Muscle layer of colon (tissue), 2 donors: ENCODE measurements around the gene EPM2AIP1.

Experiments
- H3K27ac ChIP-seq: one replicate; pipeline ENCODE4 v1.7.0; 2013; ENCODE audit warnings: low read depth, mild to moderate bottlenecking, low read length, moderate library complexity
- H3K27me3 ChIP-seq, 2 donors: one replicate each; pipeline ENCODE4 v1.7.0; 2013; ENCODE audit warnings: low read length in 2 of 2, mild to moderate bottlenecking in 2 of 2; ENCODE audit not compliant: insufficient read depth in 2 of 2, control insufficient read depth in 1 of 2
- H3K36me3 ChIP-seq: one replicate; pipeline ENCODE4 v1.7.0; 2013; ENCODE audit warnings: mild to moderate bottlenecking, low read length; ENCODE audit not compliant: insufficient read depth
- H3K4me1 ChIP-seq: one replicate; pipeline ENCODE4 v1.7.0; 2013; ENCODE audit warnings: mild to moderate bottlenecking, low read length; ENCODE audit not compliant: insufficient read depth
- H3K4me3 ChIP-seq, 2 donors: one replicate each; pipeline ENCODE4 v1.7.0; 2013; ENCODE audit warnings: low read length in 2 of 2, low read depth in 1 of 2, mild to moderate bottlenecking in 1 of 2, moderate library complexity in 1 of 2
- H3K9ac ChIP-seq: one replicate; pipeline ENCODE4 v1.7.0; 2013; ENCODE audit warnings: low read length
- H3K9me3 ChIP-seq: one replicate; pipeline ENCODE4 v1.7.0; 2013; ENCODE audit warnings: mild to moderate bottlenecking, low read length
- donor health status: abdominal sarcoma.
- donor health status: Adenocarcinoma of cecum.

EPM2AIP1 gene

GRCh38 chr3:36944641-36945270, 48.2 kb downstream of the EPM2AIP1 start, which contains the start of gene TRANK1:
TSS of gene TRANK1 (minus strand) at chr3:36945054. CDS start at chr3:36944809, 245 bp downstream.
- peak within 1 kb of the TSS; percentile 73 for H3K27ac ChIP-seq
- peak within 1 kb of the TSS; percentile 21 for H3K9ac ChIP-seq
- H3K4me3 ChIP-seq: peak within 1 kb of the TSS; percentile 88 to 94
- H3K36me3 ChIP-seq: no peaks in the 10 kb centered on the region
- H3K27me3 ChIP-seq: no peaks in the 10 kb centered on the region
- H3K9me3 ChIP-seq: no peaks in the 10 kb centered on the region
- peaks cover 5% of the 10 kb centered on the region for H3K4me1 ChIP-seq

GRCh38 chr3:36944012-36944640, 48.8 kb downstream of the EPM2AIP1 start:
- Histone ChIP-seq H3K36me3 (no peaks in the 10 kb centered on the region), H3K4me3 (peak overlapping the region; percentile 88 to 94), H3K27ac (peak overlapping the region; percentile 73), H3K9me3 (no peaks in the 10 kb centered on the region), H3K4me1 (peaks cover 5% of the 10 kb centered on the region), H3K27me3 (no peaks in the 10 kb centered on the region), H3K9ac (peak overlapping the region; percentile 21)

GRCh38 chr3:36943601-36944000, 49.3 kb downstream of the EPM2AIP1 start:
- Histone ChIP-seq H3K4me1 (peaks cover 5% of the 10 kb centered on the region), H3K36me3 (no peaks in the 10 kb centered on the region), H3K27me3 (no peaks in the 10 kb centered on the region), H3K4me3 (peak overlapping the region; percentile 88 to 94), H3K27ac (peak overlapping the region; percentile 73), H3K9ac (peak overlapping the region; percentile 21), H3K9me3 (no peaks in the 10 kb centered on the region)

- Histone ChIP-seq H3K4me3 (no peak overlapping the region), H3K9ac (no peak overlapping the region), H3K27ac (no peak overlapping the region)
Observed at GRCh38 chr3:36942638-36943248, 50.2 kb downstream of the EPM2AIP1 start.

GRCh38 chr3:36941658-36942057, 51.3 kb downstream of the EPM2AIP1 start:
- H3K9me3 ChIP-seq: no peaks in the 10 kb centered on the region
- no peaks in the 10 kb centered on the region for H3K36me3 ChIP-seq
- no peak overlapping the region for H3K27ac ChIP-seq
- H3K27me3 ChIP-seq: no peaks in the 10 kb centered on the region
- H3K9ac ChIP-seq: no peak overlapping the region
- no peak overlapping the region for H3K4me3 ChIP-seq
- H3K4me1 ChIP-seq: peaks cover 5% of the 10 kb centered on the region

More at GRCh38 chr3:36942638-36943248, 50.2 kb downstream of the EPM2AIP1 start:
- H3K36me3 ChIP-seq: no peaks in the 10 kb centered on the region
- H3K9me3 ChIP-seq: no peaks in the 10 kb centered on the region
- no peaks in the 10 kb centered on the region for H3K27me3 ChIP-seq
- H3K4me1 ChIP-seq: peaks cover 5% of the 10 kb centered on the region

- H3K27me3 ChIP-seq: no peaks in the 10 kb centered on the region
- no peaks in the 10 kb centered on the region for H3K36me3 ChIP-seq
- H3K9me3 ChIP-seq: no peaks in the 10 kb centered on the region
- peaks cover 5% of the 10 kb centered on the region for H3K4me1 ChIP-seq
- no peak overlapping the region for H3K27ac ChIP-seq
- H3K9ac ChIP-seq: no peak overlapping the region
- no peak overlapping the region for H3K4me3 ChIP-seq
Observed at GRCh38 chr3:36941162-36941561, 51.8 kb downstream of the EPM2AIP1 start.

GRCh38 chr3:36937492-36937891, 55.4 kb downstream of the EPM2AIP1 start:
- no peak overlapping the region for H3K9ac ChIP-seq
- H3K27me3 ChIP-seq: no peaks in the 10 kb centered on the region
- no peak overlapping the region for H3K27ac ChIP-seq
- H3K36me3 ChIP-seq: no peaks in the 10 kb centered on the region
- H3K4me1 ChIP-seq: peaks cover 5% of the 10 kb centered on the region
- no peaks in the 10 kb centered on the region for H3K9me3 ChIP-seq
- H3K4me3 ChIP-seq: no peak overlapping the region
